CD4-positive, alpha-beta memory T cell (primary cell): ENCODE measurements around the gene SHF. TPM values are rescaled to one million over a fixed set of nuclear protein-coding genes. Genes with fewer than 3 reads are reported as not detected.
A peak's percentile ranks its signal among the peaks of the same experiment; 100 is the strongest.

Experiments
- CTCF ChIA-PET: fragments of 350-600 bp; sonication (Branson Sonifier 250); formaldehyde crosslinking; loops from one replicate; lab custom pipeline; 2021; ENCODE audit warnings: inconsistent platforms; ENCODE audit not compliant: partially characterized antibody; lab: Charles Lee
- POLR2A ChIA-PET: fragments of 350-600 bp; sonication (Branson Sonifier 250); formaldehyde crosslinking; loops from one replicate; lab custom pipeline; 2021; ENCODE audit not compliant: partially characterized antibody; lab: Charles Lee
- DNase-seq, 5 donors: peaks; one replicate each; pipeline versions ENCODE4 v3.0.0 to v3.0.0-alpha.2; 2020 to 2022; ENCODE audit warnings: mixed read lengths in 1 of 5
- H3K27ac ChIP-seq: one replicate; pipeline ENCODE4 v1.7.0; 2013; ENCODE audit warnings: low read depth, low read length
- H3K27me3 ChIP-seq: 2 replicates; pipeline ENCODE4 v1.7.0; 2013; ENCODE audit warnings: mild to moderate bottlenecking, low read length, moderate library complexity; ENCODE audit not compliant: insufficient read depth
- H3K36me3 ChIP-seq: 2 replicates; pipeline ENCODE4 v1.7.0; 2013; ENCODE audit warnings: mild to moderate bottlenecking, low read length, moderate library complexity; ENCODE audit not compliant: insufficient read depth
- H3K4me1 ChIP-seq: 2 replicates; pipeline ENCODE4 v1.7.0; 2013; ENCODE audit warnings: mild to moderate bottlenecking, low read length, moderate library complexity; ENCODE audit not compliant: insufficient read depth
- H3K4me3 ChIP-seq, 2 donors: one replicate each; pipeline ENCODE4 v1.7.0; 2013; ENCODE audit warnings: low read length in 2 of 2, mild to moderate bottlenecking in 1 of 2
- H3K9me3 ChIP-seq, 2 donors: one replicate each; pipeline ENCODE4 v1.7.0; 2013; ENCODE audit warnings: low read length in 2 of 2, control low read depth in 1 of 2; ENCODE audit not compliant: control insufficient read depth in 1 of 2
- H3K27ac Mint-ChIP-seq, 7 donors: one replicate each; pipeline ENCODE4 v1.8.0; 2020 to 2021; ENCODE audit warnings: mixed read lengths in 7 of 7, mild to moderate bottlenecking in 6 of 7, inconsistent platforms in 3 of 7, moderate library complexity in 3 of 7
- H3K27me3 Mint-ChIP-seq, 2 donors: one replicate each; pipeline ENCODE4 v1.8.0; 2020 to 2021; ENCODE audit warnings: mixed read lengths in 2 of 2
- H3K36me3 Mint-ChIP-seq, 2 donors: one replicate each; pipeline ENCODE4 v1.8.0; 2020 to 2021; ENCODE audit warnings: mixed read lengths in 2 of 2, inconsistent platforms in 1 of 2, mild to moderate bottlenecking in 1 of 2
- H3K4me1 Mint-ChIP-seq, 4 donors: one replicate each; pipeline ENCODE4 v1.8.0; 2020 to 2021; ENCODE audit warnings: mixed read lengths in 4 of 4, mild to moderate bottlenecking in 1 of 4
- H3K4me3 Mint-ChIP-seq, 8 donors: one replicate each; pipeline ENCODE4 v1.8.0; 2020 to 2021; ENCODE audit warnings: mixed read lengths in 8 of 8, mild to moderate bottlenecking in 7 of 8, moderate library complexity in 6 of 8, inconsistent platforms in 3 of 8
- H3K9me3 Mint-ChIP-seq, 8 donors: one replicate each; pipeline ENCODE4 v1.8.0; 2020 to 2021; ENCODE audit warnings: mixed read lengths in 8 of 8, mild to moderate bottlenecking in 5 of 8, inconsistent platforms in 3 of 8, moderate library complexity in 1 of 8
- intact Hi-C: fragments of 100-400 bp; cut with micrococcal nuclease; formaldehyde crosslinking; loops from one replicate; pipeline ENCODE4 v1.15.1; 2023
- polyA plus RNA-seq, 2 donors: library from polyadenylated mRNA; unstranded; fragments of 300-500 nt; fragmentation: Illumina TruSeq; gene quantifications; one replicate each; pipeline ENCODE4 v1.2.3, GENCODE V29; 2021
- total RNA-seq, 2 experiments: library from RNA; stranded (reverse); gene quantifications; one replicate each; pipeline ENCODE4 v1.2.3, GENCODE V29; 2021

Gene SHF
- total and polyA plus RNA-seq, 4 experiments from 2014 or later = 0.66 to 6.7 (median 3.5) TPM

GRCh38 chr15:45148076-45149059 is 39.4 kb downstream of the SHF start:
- Histone ChIP-seq H3K4me3 (no peak overlapping the region), H3K27me3 (no peaks in the 10 kb centered on the region), H3K4me1 (no peaks in the 10 kb centered on the region), H3K9me3 (no peaks in the 10 kb centered on the region), H3K36me3 (no peaks in the 10 kb centered on the region), H3K27ac (no peak overlapping the region)
- Mint-ChIP-seq H3K36me3 (peaks cover 6 to 9% of the 10 kb centered on the region in 2 donors), H3K4me3 (no peak overlapping the region), H3K27ac (peak overlapping the region in 3 of 7 donors; percentile 46 to 71 (median 65)), H3K4me1 (peaks cover 0 to 4% (median 2%) of the 10 kb centered on the region in 4 donors), H3K9me3 (peaks cover 0 to 2% (median 0%) of the 10 kb centered on the region in 8 donors), H3K27me3 (no peaks in the 10 kb centered on the region)
- ChIA-PET POLR2A (interaction anchor here (1.2 kb wide), 1 partner anchor 17 kb away, joined by 3 read pairs; no protein-coding TSS in a partner anchor), CTCF (no interaction called here)
- no peak for DNase-seq
- intact Hi-C loops = no loop called here

- Histone ChIP-seq H3K4me3 (no peak overlapping the region), H3K27ac (no peak overlapping the region), H3K27me3 (no peaks in the 10 kb centered on the region), H3K4me1 (no peaks in the 10 kb centered on the region), H3K36me3 (no peaks in the 10 kb centered on the region), H3K9me3 (no peaks in the 10 kb centered on the region)
- peaks cover 6 to 9% of the 10 kb centered on the region in 2 donors for H3K36me3 Mint-ChIP-seq
- POLR2A ChIA-PET = no interaction called here
- H3K4me1 Mint-ChIP-seq = peaks cover 0 to 4% (median under 1%) of the 10 kb centered on the region in 4 donors
- peaks cover 0 to 2% (median 0%) of the 10 kb centered on the region in 8 donors for H3K9me3 Mint-ChIP-seq
- no peaks in the 10 kb centered on the region for H3K27me3 Mint-ChIP-seq
- no peak overlapping the region for H3K4me3 Mint-ChIP-seq
- H3K27ac Mint-ChIP-seq = peak overlapping the region in 1 of 7 donors; percentile 71
- intact Hi-C loops = no loop called here
- CTCF ChIA-PET = interaction anchor here (1.4 kb wide), 1 partner anchor 29 kb away, joined by 5 read pairs; no protein-coding TSS in a partner anchor
- no peak for DNase-seq
Measured at GRCh38 chr15:45147606-45148005, 40.2 kb downstream of the SHF start.

GRCh38 chr15:45146405-45146804 is 41.4 kb downstream of the SHF start:
- intact Hi-C loops = no loop called here
- no peak overlapping the region for H3K4me3 Mint-ChIP-seq
- H3K27ac ChIP-seq = no peak overlapping the region
- no peaks in the 10 kb centered on the region for H3K9me3 ChIP-seq
- no peaks in the 10 kb centered on the region for H3K27me3 ChIP-seq
- no peak overlapping the region for H3K27ac Mint-ChIP-seq
- ChIA-PET POLR2A (interaction anchor here (0.5 to 0.9 kb wide), 2 partner anchors 52 to 596 kb away, joined by 3 to 5 read pairs; no protein-coding TSS in a partner anchor), CTCF (interaction anchor here (0.8 to 2.5 kb wide), 3 partner anchors 20 to 28 kb away, joined by 3 to 6 read pairs (median 5); no protein-coding TSS in a partner anchor)
- H3K27me3 Mint-ChIP-seq = no peaks in the 10 kb centered on the region
- no peaks in the 10 kb centered on the region for H3K9me3 Mint-ChIP-seq
- H3K36me3 Mint-ChIP-seq = peaks cover 0 to 4% of the 10 kb centered on the region in 2 donors
- peaks cover 0 to 4% (median 0%) of the 10 kb centered on the region in 4 donors for H3K4me1 Mint-ChIP-seq
- H3K4me3 ChIP-seq = no peak overlapping the region
- no peaks in the 10 kb centered on the region for H3K4me1 ChIP-seq
- no peak for DNase-seq
- H3K36me3 ChIP-seq = no peaks in the 10 kb centered on the region

- Histone ChIP-seq H3K27me3 (no peaks in the 10 kb centered on the region), H3K4me1 (no peaks in the 10 kb centered on the region), H3K9me3 (no peaks in the 10 kb centered on the region), H3K36me3 (no peaks in the 10 kb centered on the region), H3K27ac (no peak overlapping the region), H3K4me3 (no peak overlapping the region)
- H3K36me3 Mint-ChIP-seq = peaks cover 0 to 1% of the 10 kb centered on the region in 2 donors
- peaks cover 0 to 4% (median 0%) of the 10 kb centered on the region in 4 donors for H3K4me1 Mint-ChIP-seq
- no peaks in the 10 kb centered on the region for H3K9me3 Mint-ChIP-seq
- no peak overlapping the region for H3K4me3 Mint-ChIP-seq
- ChIA-PET CTCF (interaction anchor here (1.6 to 2.5 kb wide), 2 partner anchors 23 to 27 kb away, joined by 4 to 6 read pairs; no protein-coding TSS in a partner anchor), POLR2A (no interaction called here)
- no peaks in the 10 kb centered on the region for H3K27me3 Mint-ChIP-seq
- intact Hi-C loops = no loop called here
- DNase-seq = no peak
- H3K27ac Mint-ChIP-seq = peak overlapping the region in 1 of 7 donors; percentile 47
Measured at GRCh38 chr15:45144775-45145174, 43.0 kb downstream of the SHF start.

- POLR2A ChIA-PET = no interaction called here
- H3K4me3 ChIP-seq = no peak overlapping the region
- intact Hi-C loops = no loop called here
Measured at GRCh38 chr15:45143946-45144345, 43.8 kb downstream of the SHF start.

GRCh38 chr15:45143056-45143455 is 44.7 kb downstream of the SHF start:
- Histone ChIP-seq H3K4me1 (no peaks in the 10 kb centered on the region), H3K36me3 (no peaks in the 10 kb centered on the region), H3K27ac (no peak overlapping the region), H3K27me3 (no peaks in the 10 kb centered on the region), H3K9me3 (no peaks in the 10 kb centered on the region), H3K4me3 (no peak overlapping the region)
- CTCF ChIA-PET = interaction anchor here (1.3 to 2.9 kb wide), 2 partner anchors 17 to 25 kb away, joined by 3 to 11 read pairs; no protein-coding TSS in a partner anchor
- Mint-ChIP-seq H3K27ac (no peak overlapping the region), H3K4me3 (no peak overlapping the region), H3K4me1 (peaks cover 0 to 4% (median 0%) of the 10 kb centered on the region in 4 donors), H3K9me3 (no peaks in the 10 kb centered on the region), H3K27me3 (peaks cover 0 to 2% of the 10 kb centered on the region in 2 donors), H3K36me3 (peaks cover 0 to 1% of the 10 kb centered on the region in 2 donors)
- POLR2A ChIA-PET = no interaction called here
- no peak for DNase-seq
- intact Hi-C loops = no loop called here

More at GRCh38 chr15:45143946-45144345, 43.8 kb downstream of the SHF start:
- Mint-ChIP-seq H3K4me1 (peaks cover 0 to 4% (median 0%) of the 10 kb centered on the region in 4 donors), H3K27ac (no peak overlapping the region), H3K27me3 (no peaks in the 10 kb centered on the region), H3K4me3 (no peak overlapping the region), H3K36me3 (peaks cover 0 to 1% of the 10 kb centered on the region in 2 donors), H3K9me3 (no peaks in the 10 kb centered on the region)
- no peaks in the 10 kb centered on the region for H3K9me3 ChIP-seq
- CTCF ChIA-PET = interaction anchor here (0.5 to 1.3 kb wide), 2 partner anchors 10 to 17 kb away, joined by 3 read pairs; no protein-coding TSS in a partner anchor
- DNase-seq = no peak
- no peaks in the 10 kb centered on the region for H3K36me3 ChIP-seq
- H3K27me3 ChIP-seq = no peaks in the 10 kb centered on the region
- H3K27ac ChIP-seq = no peak overlapping the region
- no peaks in the 10 kb centered on the region for H3K4me1 ChIP-seq

- ChIA-PET POLR2A (no interaction called here), CTCF (interaction anchor here (2.9 to 3.4 kb wide), 2 partner anchors 15 to 23 kb away, joined by 11 read pairs; no protein-coding TSS in a partner anchor)
- Histone ChIP-seq H3K27me3 (peaks cover 2% of the 10 kb centered on the region), H3K4me1 (peaks cover 2% of the 10 kb centered on the region), H3K4me3 (no peak overlapping the region), H3K27ac (no peak overlapping the region), H3K36me3 (no peaks in the 10 kb centered on the region), H3K9me3 (no peaks in the 10 kb centered on the region)
- intact Hi-C loops = no loop called here
- Mint-ChIP-seq H3K4me3 (no peak overlapping the region), H3K27ac (no peak overlapping the region), H3K4me1 (peaks cover 2 to 6% (median 3%) of the 10 kb centered on the region in 4 donors), H3K27me3 (peaks cover 4 to 7% of the 10 kb centered on the region in 2 donors), H3K9me3 (no peaks in the 10 kb centered on the region), H3K36me3 (peaks cover 0 to 1% of the 10 kb centered on the region in 2 donors)
- DNase-seq = no peak
Measured at GRCh38 chr15:45141386-45141785, 46.4 kb downstream of the SHF start.
